Retinal pigment epithelial cell (primary cell): ENCODE measurements around the gene LENG8.

Experiments
- DNase-seq: peaks from one replicate; pipeline ENCODE4 v3.0.0-alpha.2; 2010; ENCODE audit warnings: low read depth
- H3K4me3 ChIP-seq: 2 replicates; pipeline ENCODE4 v1.5.1; 2011; ENCODE audit warnings: mild to moderate bottlenecking, low read length, control low read depth, moderate library complexity
- TF ChIP-seq, protein P1 (sequence below): conservative IDR thresholded peaks from 2 replicates; pipeline ENCODE4 v1.5.1; 2011; ENCODE audit warnings: low read depth, low read length, control low read depth, inconsistent platforms

Gene LENG8

DNA sequence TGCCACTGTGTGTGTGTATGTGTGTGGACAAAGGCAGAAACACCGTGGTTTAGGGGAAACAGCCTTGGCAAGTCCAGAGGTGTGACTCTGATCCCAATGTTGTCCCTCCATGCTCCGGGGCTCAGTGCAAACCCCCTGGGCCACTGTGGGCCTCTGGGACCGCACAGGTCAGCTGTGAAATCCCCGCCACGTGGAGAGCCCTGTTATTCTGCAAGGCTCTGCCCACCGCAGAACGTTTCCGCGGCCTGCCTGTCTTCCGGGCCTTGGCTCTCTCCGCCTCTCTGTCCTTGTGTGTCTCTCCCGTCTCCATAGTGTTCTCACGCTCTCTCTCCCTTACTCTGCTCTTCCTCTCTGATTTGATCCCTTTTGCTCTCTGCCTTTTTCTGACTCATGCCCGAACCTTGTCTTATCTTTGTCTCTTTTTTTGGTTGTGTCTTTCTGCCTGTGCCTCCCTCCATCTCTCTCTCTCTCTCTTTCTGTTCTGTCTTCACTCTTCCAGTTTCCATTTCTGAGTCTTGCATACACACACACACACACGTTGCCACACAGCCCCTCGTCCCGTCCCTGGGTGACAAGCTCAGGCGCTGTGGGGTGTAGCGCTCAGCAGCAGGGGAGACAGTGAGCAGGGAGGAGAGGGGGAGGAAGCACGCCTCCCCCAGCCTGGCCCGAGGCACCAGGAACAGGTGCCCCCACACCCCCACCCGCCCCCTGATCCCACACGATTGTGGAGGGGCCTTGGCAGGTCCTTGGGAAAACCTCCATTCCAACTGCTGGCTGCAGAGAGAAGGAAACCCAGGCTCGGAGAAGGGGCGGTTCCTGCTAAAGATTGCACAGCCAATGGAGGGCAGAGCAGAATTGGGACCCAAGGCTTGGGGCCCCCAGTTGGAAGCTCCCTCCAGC lies 30.7 kb upstream of the LENG8 start:
- no peak overlapping the region for H3K4me3 ChIP-seq
- DNase-seq: no peak
- TF ChIP-seq, protein P1, sequence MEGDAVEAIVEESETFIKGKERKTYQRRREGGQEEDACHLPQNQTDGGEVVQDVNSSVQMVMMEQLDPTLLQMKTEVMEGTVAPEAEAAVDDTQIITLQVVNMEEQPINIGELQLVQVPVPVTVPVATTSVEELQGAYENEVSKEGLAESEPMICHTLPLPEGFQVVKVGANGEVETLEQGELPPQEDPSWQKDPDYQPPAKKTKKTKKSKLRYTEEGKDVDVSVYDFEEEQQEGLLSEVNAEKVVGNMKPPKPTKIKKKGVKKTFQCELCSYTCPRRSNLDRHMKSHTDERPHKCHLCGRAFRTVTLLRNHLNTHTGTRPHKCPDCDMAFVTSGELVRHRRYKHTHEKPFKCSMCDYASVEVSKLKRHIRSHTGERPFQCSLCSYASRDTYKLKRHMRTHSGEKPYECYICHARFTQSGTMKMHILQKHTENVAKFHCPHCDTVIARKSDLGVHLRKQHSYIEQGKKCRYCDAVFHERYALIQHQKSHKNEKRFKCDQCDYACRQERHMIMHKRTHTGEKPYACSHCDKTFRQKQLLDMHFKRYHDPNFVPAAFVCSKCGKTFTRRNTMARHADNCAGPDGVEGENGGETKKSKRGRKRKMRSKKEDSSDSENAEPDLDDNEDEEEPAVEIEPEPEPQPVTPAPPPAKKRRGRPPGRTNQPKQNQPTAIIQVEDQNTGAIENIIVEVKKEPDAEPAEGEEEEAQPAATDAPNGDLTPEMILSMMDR: no peak

GRCh38 chr19:54418930-54419800 lies 29.8 kb upstream of the LENG8 start:
- no peak overlapping the region for H3K4me3 ChIP-seq
- TF ChIP-seq, protein P1: no peak
- no peak for DNase-seq

- TF ChIP-seq, protein P1: no peak
- no peak overlapping the region for H3K4me3 ChIP-seq
- DNase-seq: no peak
Measured at GRCh38 chr19:54420068-54420382, 29.0 kb upstream of the LENG8 start.

DNA sequence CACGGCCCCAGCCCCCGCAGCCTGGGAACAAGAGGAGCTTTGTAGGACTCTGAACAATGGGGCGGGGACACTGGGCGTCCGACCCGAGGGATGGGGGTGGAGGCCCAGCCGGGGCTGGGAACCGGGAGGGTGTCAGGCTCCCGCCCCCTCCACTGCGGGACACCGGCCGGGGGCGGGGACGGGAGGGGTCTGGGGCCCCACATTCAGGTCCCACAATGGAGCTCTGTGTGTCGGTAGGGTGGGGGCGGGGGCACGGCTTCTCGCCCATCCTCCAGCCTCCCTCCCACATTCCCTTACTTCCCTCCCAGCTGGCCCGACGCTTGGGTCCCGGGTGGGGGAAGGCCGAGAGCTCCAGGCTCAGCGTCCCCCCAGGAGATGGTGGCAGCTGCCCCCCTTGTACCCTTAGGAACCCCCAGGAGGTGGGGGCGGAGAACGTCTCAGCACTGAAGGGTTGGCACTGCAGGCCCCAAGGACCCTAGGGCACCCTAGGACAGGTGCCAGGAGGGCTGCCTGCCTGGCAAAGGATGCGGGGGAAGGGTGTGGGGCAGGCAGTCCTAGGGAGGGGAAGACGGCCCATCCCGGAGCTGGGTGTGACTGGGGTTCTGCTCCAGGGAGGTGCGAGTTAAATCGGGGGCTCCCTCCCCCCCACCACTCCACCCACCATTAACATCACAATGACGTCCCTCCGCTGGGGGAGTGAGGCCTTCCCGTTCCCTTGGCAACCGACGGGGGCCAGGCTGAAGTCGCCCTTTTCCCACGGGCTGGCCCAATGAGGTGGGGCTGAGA lies 28.4 kb upstream of the LENG8 start:
- DNase-seq: peak; percentile 34
- TF ChIP-seq, protein P1: no peak
- H3K4me3 ChIP-seq: peak overlapping the region; percentile 24

DNA sequence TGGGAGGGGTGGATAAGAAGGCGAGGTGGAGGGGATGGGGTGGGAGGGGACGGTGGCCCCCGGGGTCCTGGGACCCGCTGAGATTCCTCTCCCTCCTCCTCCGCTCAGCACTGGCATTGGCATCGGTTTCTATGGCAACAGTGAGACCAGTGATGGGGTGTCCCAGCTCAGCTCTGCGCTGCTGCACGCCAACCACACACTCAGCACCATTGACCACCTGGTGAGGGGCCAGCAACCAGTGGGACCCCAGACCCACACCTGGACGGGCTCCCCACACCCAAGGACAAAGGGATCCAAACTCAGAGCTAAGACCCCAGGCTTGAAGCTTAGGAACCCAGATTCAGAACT lies 27.9 kb upstream of the LENG8 start:
- H3K4me3 ChIP-seq: no peak overlapping the region
- TF ChIP-seq, protein P1: no peak
- DNase-seq: no peak

DNA sequence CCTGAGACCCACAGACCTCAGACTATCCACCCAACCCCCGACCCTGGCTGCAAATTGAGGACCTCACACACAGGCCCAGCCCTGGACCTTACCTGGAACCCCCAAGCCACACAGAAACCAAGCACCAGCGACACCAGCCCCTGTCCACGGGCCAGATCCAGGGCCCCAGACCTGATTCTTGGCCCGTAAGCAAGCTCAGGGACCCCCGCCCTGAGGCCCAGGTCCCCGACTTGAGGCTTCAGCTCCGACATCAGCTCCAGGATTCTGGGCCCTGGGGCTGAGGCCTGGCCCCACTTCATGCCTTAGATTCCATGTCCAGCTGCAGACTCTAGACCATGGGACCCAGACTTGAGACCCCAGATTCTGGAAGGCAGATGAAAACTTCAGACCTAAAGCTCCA lies 27.5 kb upstream of the LENG8 start:
- H3K4me3 ChIP-seq: no peak overlapping the region
- TF ChIP-seq, protein P1: no peak
- no peak for DNase-seq
